ACHN (cell line): ENCODE results near the gene BRMS1.
A peak's percentile ranks its signal among the peaks of the same experiment; 100 is the strongest.

Experiments
- DNase-seq: peaks from one replicate; pipeline ENCODE4 v3.0.0-alpha.2; 2015
- in situ Hi-C: cut with HindIII; loops from 2 replicates; pipeline ENCODE4 v1.10.0; 2017; ENCODE audit warnings: low sequenced_read_pairs, low pct_ligation_motif_present, low pct_unique_long_range_greater_than_20kb

Gene BRMS1

DNA sequence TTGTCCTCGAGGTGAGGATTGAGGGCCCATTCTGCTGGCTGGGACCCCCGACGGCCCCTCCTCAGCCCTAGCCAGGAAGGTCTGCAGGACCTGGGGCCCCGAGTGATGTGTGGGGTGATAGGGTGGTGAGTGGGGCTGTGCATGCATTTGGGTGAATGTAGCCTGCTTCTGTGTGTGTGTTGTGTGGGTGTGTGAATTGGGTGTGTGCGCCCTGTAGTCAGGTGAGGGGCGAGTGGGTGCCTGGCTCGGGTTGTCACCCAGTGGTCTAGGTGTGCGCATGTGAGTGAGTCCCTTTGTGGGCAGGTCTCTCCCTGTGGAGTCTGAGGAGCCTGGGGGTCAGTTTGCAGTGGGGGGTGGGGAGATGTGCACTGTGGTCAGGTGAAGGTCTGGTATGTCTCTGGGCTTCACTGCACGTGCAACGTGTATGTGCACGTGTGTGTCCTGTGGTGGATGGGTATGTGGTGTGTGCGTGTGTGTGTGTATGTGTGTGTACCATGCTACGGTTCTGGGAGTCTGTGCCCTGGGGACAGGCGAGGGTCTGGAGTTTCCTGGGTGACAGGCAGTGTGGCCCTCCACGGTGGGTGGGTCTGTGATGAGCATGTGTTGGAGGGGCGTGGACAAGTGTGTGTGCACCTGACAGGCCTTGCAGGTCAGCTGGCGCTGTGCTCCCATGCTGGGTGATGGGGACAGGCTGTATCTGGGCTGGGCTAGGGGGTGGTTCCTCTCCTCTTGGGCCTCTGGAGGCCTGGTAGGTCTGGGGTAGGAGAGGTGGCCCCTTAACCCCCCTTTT is 52.2 kb downstream of the BRMS1 start:
- no peak for DNase-seq
- in situ Hi-C loops = no loop called here

DNA sequence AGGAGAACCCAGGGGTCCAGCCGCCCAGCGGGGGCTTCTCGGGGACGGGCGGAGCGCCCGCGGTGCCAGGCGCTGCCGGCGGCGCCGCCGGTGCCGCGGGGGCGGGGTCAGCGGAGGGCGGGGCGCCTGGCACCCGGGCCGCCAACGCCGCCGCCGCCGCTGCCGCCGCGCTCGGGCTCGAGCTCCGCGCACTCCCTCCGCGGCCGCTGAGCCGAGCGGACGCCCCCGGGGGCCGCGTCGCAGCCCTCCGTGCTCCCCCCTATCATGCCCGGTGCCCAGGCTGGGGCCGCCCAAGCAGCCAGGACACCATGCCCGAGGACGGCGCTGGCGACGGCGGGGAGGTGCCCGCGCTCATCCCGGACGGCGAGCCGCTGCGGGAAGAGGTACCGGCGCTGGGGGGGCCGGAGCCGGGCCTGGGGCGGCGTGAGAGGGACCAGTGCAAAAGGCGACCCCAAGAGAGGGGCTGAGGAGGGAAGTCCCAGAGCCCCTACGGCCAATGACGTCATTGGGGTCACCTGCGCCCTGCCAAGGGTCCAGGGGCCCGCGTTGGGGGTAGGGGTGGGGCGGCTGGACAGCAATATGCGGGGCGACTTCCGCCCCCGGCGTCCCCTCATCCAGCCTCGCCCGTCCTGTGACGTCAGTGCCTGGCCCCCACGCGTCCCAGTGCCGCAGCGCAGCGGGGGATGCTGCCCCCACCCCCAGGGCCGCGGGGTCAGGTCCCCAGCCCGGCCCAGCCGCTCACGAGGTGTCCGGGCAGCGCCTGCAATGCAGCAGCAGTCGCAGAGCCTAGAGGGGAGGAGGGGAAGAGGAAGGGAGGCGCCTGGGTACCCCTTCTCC is 53.0 kb downstream of the BRMS1 start, which contains the start of gene TMEM151A:
TSS of gene TMEM151A (plus strand) at position 189 of the 837 bp plus-strand sequence. CDS start at position 309, 120 bp downstream.
- in situ Hi-C loops = no loop called here
- DNase-seq = no peak

DNA sequence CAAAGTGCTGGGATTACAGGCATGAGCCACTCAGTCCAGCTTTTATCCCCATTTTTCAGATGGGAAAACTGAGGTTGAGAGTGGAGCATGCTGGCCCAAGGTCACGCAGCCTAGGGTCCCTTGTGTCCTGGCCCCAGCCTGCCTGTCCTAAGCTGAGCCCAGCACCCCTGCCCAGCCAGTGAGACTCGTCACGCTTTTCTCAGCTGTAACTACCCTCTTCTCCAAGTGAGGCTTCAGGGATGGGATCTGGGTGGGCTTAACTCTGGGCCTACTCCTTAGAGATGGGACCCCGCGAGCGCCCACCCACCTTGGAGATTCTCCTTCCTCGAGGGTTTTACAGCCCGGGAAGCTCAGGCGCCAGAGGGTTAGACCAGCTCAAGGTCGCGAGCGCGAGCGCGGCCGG is 53.6 kb downstream of the BRMS1 start:
- no peak for DNase-seq
- in situ Hi-C loops = no loop called here

DNA sequence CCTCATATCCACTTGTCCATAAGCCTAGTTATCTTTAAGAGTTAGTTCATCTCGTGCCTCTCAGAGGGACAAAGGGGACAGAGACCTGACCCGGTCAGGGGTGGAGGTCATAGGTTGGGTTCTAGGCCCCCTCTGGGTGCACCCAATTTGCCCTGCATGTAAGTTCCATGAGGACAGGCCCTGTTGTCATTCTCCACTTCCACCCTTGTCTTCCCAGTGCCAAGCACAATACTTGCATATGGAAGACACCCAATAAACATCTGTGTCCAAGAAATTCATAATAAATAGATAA is 54.6 kb downstream of the BRMS1 start:
- DNase-seq = no peak
- in situ Hi-C loops = no loop called here

DNA sequence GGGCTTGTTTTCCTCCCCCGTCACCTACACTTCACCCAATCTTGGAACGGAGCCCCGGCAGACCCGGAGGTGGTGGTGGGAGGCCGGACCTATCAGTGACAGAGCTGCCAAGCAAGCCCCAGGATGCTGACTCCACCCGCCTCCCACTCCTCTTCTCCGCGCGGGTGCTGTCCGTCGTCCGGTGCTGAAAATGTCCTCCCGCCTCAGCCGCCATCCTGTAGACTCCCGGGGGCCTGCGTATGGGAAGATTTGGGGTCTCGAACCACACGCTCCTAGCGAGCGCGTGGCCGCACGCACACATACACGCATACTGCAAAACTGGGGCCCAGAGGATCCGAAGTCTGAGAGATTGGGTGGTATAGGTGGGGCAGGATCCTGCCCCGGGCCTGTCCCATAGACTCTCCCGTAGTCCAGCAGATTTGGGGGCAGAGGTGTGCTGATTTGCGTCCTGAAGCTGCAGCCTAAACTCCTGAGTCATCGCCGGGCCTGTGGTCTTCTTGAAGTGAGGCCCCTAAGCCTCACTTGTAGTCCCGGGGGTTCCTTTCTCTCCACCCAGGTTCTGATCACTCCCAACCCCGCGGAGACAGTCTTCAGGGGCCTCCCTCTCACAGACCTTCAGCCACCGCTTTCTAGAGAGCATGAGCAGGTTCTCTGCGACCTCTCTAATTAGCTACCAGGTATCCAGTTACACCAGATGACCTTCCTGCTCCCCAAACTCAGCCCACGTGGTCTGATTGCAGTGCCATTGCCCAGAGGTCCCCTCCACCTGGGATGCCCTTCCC is 55.2 kb downstream of the BRMS1 start:
- in situ Hi-C loops = no loop called here

DNA sequence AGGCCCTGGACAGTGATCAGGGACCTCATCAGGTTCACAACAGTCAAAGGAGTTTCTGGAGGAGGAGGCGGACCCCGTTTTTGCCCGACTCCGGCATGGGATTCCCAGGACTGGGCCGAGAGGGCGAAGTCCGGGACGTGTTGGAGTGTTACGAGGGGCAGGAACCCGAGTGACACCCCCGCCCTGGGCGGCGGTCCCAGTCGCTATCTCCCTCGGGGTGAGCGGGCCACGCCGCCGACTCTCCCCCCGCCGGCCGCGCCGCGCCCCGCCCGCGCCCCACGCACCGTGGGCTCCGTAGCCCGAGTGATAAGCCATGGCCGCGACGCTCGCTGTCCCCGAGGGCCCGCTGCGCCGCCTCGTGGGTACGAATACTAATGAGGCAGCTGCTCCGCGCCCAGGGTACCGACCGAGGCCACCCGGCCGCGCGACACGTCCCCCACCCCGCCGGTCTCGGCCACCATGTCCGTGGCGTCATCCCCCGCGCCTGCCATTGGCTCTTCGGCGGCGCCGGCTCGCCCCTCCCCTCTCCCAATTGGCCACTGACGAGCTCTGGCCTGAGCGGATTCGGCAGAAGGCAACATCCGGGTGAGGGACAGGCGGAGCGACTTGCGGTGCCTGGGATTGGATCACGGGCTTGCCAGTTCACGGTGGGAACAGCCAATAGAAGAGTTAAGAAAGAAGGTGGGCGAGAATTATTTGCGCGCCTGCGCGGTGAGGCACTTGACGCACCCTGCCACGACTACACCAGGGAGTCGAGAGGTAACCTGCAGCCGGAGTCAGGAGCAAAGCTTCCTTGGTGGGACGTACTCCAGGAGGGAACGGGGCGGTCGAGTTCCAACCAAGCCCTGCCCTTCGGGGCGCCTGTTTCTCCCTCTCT is 56.0 kb downstream of the BRMS1 start, which contains the start of gene YIF1A:
TSS of gene YIF1A (minus strand) at position 473 of the 877 bp plus-strand sequence. CDS start at position 315, 158 bp downstream.
- in situ Hi-C loops = no loop called here
- peak; percentile 97 for DNase-seq

More for the DNA sequence above, 55.2 kb downstream of the BRMS1 start:
- DNase-seq = peak; percentile 75

DNA sequence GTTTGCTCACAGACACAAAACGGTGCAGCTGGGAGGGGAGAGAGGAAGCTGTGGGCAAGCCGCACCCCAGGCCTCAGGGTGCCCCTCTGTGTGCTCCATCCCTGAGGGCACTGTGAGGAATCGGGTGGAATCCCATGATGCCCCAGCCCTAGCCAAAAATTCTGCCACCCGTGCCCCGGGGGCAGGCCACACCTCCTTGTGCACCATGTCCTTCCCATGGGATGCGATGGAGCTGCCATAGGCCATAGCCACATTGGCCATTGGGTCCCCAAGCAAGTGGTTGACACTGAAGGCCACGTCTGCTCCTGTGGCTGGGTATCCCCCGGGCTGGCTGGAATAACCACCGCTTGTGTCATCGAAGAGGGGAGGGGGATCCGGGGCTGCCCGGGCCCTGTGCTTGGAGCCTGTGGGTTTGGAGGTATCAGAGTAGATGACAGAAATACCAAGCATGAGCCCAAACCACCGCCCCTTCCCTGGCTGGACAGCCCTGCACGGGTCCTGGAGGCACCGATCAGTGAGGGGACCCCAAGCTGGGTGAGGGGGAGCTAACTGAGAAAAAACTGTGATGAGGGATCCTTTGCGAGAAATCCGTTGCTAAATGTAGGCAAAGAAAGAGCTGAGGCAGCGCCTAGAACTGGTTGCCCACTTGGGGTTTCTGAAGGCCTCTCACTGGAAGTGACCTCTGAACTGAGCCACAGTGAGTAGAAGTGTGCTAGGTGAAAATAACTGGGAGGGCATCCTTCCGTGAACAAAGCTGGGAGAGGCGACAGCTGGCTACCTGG is 56.8 kb downstream of the BRMS1 start:
- in situ Hi-C loops = no loop called here
- DNase-seq = no peak
